GM21447 (cell line): Measurements from ENCODE around the gene BRMS1L.
"Not testable (repeated sequence)": the region's sequence is repeated elsewhere in the genome, so short reads cannot be mapped to it uniquely, and the experiment has no call there.

Experiments used
- ATAC-seq: cut with Tn5 transposase; IDR thresholded peaks from one replicate; pipeline ENCODE4 v1.9.1; 2021; ENCODE audit not compliant: unreplicated experiment

Gene BRMS1L

DNA sequence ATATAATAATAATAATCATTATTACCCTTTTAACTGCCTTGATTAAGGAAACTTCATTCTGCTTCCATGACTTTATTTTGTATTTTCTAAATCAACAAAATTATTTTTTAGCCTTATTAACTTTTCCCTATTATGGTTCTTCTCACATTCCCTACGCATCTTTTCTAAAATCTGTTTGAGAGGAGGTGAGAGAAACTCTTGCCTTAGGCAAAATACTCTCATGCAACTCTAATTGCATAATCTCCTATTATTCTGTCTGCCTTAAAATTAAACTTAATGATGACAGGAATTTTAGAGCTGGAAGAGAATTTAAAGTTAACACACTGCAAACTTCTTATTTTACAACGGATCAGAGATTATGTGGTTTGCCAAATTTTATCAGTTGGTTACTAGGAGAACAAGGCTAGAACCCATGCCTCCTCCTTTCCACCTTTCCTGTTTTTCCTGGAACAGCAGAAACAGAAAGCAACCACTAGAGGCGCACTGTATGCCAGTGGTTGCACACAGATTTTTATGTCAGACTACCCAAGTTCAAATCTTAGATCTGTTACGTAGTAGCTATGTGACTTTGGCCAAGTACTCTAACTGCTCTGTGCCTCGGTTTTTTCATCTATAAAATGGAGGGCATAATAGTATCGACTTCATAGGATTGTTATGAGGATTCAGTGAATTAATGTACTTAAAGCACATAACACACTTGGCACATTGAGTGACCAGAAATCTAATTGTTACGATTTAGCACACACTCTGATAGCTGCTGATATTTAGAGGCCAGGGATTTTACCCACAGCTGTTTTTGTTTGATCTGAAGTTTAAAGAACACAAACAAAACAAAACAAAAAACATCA is 4.3 kb upstream of the BRMS1L start:
- no peak for ATAC-seq

- no peak for ATAC-seq
Observed at GRCh38 chr14:35822501-35822900, 3.6 kb upstream of the BRMS1L start.

DNA sequence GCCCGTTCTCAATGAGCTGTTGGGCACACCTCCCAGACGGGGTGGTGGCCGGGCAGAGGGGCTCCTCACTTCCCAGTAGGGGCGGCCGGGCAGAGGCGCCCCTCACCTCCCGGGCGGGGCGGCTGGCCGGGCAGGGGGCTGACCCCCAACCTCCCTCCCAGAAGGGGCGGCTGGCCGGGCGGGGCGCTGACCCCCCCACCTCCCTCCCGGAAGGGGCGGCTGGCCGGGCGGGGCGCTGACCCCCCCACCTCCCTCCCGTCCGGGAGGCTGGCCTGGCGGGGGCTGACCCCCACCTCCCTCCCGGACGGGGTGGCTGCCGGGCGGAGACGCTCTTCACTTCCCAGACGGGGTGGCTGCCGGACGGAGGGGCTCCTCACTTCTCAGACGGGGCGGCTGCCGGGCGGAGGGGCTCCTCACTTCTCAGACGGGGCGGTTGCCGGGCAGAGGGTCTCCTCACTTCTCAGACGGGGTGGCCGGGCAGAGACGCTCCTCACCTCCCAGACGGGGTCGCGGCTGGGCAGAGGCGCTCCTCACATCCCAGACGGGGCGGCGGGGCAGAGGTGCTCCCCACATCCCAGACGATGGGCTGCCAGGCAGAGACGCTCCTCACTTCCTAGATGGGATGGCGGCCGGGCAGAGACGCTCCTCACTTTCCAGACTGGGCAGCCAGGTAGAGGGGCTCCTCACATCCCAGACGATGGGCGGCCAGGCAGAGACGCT is 1.5 kb upstream of the BRMS1L start:
- ATAC-seq = not testable (repeated sequence)

- no peak for ATAC-seq
Observed at GRCh38 chr14:35825968-35826217, 245 bp upstream of the BRMS1L start.

DNA sequence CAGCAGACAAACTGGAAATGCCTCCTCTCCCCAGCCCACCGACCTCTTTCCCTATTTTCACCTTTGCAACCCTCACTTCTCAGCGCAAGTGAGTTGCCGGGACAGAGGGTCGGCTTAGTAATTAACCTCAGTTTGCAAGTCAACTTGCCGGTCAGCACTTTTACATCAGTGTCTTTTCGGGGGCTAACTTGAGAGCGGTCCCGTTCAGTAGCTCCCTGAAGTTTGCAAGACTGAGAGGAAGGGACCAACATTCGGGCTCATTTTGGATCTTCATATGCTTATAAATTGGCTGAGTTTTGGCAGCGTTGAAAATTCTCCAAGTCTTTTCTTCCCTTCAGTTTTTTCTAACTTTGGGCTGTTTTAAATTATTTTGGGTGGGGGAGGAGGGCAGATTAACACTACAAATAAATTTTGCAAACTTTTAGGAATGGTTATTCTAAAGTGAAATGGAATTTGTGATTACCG is 846 bp downstream of the BRMS1L start:
- ATAC-seq = no peak

- no peak for ATAC-seq
Observed at GRCh38 chr14:35827678-35828472, 1.7 kb downstream of the BRMS1L start.

DNA sequence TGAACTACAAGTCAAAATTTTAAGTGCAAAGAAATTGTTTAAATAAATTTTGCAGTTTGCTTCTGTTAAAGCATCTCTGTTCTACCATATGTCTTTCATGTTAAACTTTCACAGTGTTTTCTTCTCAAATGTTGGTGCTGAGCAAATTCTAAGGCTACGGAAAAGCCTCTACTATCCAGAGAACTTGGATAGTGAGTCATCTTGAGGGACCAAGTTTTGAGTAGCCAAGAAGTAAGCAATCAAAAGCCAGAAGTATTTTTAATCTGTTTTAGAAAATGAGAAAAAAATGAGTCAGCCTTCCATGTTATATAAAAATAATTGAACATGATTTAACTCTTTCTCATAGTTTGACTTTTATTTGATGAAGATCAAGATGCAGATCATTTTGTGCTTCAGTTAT is 3.3 kb downstream of the BRMS1L start:
- no peak for ATAC-seq

DNA sequence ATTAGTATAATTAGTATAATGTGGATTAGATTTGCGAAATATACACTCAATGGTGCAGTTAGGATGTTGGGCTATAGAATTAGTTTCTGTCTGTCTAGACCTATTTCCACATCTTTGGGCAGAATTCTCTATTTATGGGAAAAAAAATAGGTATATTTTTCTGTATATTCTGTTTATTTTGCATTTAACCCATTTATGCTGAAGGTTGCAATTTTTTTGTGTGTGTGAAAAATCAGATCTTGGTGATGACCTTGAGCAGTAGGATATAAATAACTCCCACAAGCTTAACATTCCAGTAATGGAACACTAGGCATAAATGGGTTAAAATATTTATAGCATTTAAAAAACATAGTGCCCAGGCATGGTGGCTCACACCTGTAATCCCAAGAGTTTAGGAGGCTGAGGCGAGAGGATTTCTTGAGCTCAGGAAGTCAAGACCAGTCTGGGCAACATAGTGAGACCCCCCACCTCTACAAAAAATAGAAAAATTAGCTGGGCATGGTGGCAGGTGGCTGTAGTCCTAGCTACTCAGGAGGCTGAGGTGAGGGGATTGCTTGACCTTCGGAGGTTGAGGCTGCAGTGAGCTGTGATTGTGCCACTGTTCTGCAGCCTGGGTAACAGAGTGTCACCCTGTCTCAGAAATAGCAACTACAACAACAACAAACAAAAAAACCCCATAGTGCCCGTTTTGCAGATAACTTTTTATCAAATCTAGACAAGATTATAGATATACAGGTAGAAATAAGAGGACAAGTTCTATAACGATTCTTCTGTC is 9.3 kb downstream of the BRMS1L start:
- no peak for ATAC-seq

- ATAC-seq = not testable (repeated sequence)
Observed at GRCh38 chr14:35841704-35842103, 15.6 kb downstream of the BRMS1L start.

DNA sequence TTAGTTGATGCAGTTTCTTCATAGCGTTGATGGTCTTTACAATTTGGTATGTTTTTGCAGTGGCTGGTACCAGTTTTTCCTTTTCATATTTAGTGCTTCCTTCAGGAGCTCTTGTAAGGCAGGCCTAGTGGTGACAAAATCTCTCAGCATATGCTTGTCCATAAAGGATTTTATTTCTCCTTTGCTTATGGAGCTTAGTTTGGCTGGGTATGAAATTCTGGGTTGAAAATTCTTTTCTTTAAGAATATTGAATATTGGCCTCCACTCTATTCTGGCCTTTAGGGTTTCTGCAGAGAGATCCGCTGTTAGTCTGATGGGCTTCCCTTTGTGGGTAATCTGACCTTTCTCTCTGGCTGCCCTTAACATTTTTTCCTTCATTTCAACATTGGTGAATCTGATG is 16.1 kb downstream of the BRMS1L start:
- ATAC-seq = not testable (repeated sequence)

- no peak for ATAC-seq
Observed at GRCh38 chr14:35844494-35844893, 18.4 kb downstream of the BRMS1L start.

DNA sequence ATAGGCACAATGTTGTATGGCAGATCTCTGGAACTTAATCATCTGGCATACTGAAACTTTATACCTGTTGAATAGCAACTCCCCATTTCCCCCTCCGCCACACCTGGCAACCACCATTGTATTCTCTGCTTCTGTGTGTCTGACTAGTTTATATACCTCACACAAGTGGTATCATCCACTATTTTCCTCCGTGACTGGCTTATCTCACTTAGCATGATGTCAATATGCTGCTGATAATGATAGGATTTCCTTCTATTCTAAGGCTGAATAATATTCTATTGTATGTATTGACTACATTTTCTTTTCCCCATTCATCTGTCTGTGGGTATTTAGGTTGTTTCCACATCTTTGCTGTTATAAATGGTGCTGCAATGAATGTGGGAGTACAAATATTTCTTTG is 21.5 kb downstream of the BRMS1L start:
- ATAC-seq = no peak

- no peak for ATAC-seq
Observed at GRCh38 chr14:35849122-35849521, 23.0 kb downstream of the BRMS1L start.

- ATAC-seq = no peak
Observed at GRCh38 chr14:35851823-35852222, 25.7 kb downstream of the BRMS1L start.

DNA sequence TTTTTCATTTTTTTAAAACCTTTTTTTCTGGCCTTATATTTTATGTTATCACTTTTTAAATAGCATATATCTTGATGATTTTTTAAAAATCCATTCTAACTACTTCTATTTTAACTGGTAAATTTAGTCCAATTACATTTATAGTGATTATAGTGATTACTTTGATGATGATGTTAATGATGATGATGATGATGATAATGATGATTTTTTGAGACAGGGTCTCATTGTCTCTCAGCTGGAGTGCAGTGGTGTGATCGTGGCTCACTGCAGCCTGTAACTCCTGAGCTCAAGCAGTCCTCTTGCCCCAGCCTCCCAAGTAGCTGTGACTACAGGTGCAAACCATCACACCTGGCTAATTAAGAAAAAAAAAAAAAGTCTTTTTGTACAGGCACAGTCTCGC is 27.1 kb downstream of the BRMS1L start:
- ATAC-seq = no peak

GRCh38 chr14:35854696-35855270 is 28.6 kb downstream of the BRMS1L start:
- no peak for ATAC-seq

- peak; percentile 94 for ATAC-seq
Observed at GRCh38 chr14:35855876-35856481, 29.8 kb downstream of the BRMS1L start.

DNA sequence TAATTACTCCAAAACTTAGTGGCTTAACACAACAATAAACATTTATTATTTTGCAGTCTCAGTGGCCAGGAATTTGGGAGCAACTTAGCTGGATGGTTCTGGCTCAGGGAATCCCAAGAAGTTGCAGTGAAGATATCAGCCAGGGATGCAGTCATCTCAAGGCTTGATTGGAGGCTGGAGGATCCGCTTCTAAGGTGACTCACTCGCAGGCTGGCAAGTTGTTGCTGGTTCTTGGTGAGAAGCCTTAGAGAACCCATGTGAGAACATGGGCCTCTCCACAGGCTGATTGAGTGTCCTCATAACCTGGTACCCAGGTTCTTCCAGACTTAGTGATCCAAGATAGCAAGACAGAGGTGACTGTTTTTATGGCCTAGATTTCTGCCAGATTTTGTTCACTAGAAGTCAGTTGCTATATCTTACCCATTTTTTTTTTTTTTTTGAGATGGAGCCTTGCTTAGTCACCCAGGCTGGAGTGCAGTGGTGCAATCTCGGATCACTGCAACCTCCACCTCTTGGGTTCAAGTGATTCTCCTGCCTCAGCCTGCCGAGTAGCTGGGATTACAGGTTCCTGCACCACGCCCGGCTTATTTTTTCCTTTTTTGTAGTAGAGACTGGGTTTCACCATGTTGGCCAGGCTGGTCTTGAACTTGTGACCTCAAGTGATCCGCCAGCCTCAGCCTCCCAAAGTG is 32.5 kb downstream of the BRMS1L start:
- no peak for ATAC-seq

DNA sequence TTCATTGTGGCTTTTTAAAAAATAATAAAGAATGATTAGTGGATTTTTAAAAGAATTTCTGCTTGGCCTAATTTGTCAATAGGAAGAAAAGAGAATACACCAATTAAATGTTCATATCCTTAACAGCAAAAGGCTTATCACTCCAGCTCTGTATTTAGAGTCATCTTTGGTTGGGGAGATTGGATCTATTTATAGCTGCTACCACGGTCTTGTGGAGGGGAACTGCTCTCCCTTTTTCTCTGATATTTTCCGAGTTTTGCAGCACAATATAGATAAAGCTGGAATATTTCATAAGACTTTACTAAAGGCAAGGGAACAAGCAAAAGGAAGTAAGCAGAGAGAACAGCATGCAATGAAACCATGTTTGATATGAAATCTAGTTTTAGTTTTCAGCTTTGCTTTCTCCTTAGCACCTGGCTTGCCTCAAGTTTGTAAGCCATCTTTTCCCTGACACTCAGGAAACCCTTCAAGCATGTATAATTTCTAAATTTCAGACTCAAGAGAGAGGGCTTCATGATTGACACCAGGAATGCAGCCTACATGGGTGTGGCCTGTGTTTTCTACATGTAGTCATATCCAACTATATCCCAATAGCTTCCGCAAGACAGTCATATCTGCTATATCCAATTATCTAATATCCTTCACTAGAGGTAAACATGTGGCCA is 35.2 kb downstream of the BRMS1L start:
- peak; percentile 78 for ATAC-seq
